ENCODE data around the gene MCFD2.

The MCFD2 gene

DNA sequence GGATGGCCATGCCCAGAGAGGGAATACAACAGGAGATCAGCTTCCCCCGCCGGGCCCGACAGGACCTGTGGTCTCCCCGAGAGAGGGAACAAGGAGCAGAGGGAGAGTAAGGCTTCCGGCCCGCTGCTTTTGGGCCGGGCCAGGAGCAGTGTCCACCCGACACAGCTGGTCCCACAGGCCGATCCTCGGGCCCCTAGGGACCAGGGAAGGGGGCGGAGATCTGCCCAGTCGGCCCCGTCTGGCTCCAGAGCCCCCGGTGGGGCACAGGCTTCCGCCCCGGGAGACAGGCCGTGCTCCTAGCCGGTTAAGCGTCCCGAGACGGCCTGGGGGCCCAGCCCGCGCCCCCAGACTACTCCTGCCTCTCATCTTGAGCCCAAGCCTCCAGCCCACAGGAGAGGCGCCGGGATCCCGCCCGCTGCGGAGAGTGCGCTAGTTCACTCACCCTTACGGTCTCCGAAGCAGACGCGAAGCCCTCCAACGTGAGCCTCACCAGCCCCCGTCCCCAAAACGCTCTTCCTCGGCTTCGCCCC lies at the start of gene MCFD2:
TSS of gene MCFD2 (minus strand) at position 526 of the 530 bp plus-strand sequence. CDS start 6,635 bp downstream, outside the sequence.
- in situ Hi-C loops (cut with MboI; ENCODE audit: low sequenced_read_pairs), result no loop called here

DNA sequence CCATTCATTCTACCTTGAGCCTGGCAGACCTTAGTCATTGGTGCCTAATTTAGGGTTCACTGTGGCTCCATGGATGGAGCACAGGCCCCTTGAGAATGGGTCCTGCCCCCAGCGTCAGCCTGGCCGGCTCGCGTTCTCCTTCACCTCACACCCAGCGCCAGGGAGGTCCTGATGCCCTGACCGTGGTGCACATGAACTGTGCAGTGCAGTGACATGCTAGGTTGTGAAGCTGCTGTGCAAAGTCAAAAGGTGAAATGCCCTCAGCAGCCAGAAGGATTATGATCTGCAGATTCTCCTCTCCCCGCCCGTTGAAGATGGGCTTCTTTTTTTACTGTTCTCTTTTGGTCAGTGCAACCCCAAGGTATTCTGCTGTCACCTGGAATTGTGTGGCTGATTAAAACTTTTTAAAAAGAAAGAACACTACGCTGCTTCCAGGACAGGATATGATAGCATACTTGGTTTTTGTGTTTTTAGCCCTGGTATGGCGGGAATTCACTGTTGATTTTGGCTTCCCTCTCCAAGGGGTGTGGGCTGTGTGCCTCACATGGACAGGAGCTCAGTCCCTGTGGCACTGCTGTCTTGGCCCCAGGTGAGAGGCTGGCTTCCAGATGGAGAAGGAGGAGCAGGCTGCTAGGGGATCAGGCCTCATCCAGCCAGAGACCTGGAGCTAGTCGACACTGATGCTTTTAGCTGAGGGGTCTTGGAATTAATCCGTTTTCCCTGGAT lies 49.4 kb upstream of the MCFD2 start:
- in situ Hi-C loops (cut with MboI; ENCODE audit: low sequenced_read_pairs), result no loop called here

DNA sequence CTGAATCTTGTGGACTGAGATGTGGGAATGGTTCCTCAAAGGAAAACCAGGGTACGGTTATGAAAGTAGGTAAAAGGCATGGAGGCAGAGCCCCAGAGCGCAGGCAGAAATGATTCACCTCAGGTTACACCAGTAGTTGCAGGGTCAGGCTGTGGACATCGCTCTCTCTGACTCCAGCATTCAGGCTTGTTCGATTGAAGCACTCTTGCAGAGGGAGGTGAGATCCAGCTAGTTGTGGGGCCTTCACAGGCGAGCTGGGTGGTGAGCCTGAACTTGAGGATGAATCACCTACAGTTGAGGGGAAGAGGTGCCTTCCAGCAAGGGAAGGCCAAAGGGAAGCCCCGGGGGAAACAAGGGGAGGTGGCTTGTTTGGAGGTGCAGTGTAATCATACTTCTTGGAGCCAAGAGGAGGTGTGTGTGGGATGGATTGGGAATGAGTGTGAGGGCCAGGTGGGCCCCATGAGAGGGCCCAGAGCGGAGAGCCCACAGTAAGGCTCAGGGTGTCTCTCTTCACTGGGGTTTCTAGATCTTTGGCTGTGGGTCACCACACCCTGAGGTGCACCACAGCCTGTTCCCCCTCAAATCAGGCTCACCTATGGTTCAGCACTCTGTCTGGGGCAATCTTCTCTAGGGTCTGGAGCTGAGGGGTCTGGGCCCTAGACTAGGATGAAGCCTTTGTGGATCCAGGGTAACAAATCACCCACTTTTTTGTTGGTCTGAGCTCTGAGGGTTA lies 48.5 kb upstream of the MCFD2 start:
- in situ Hi-C loops (cut with MboI; ENCODE audit: low sequenced_read_pairs), result no loop called here

DNA sequence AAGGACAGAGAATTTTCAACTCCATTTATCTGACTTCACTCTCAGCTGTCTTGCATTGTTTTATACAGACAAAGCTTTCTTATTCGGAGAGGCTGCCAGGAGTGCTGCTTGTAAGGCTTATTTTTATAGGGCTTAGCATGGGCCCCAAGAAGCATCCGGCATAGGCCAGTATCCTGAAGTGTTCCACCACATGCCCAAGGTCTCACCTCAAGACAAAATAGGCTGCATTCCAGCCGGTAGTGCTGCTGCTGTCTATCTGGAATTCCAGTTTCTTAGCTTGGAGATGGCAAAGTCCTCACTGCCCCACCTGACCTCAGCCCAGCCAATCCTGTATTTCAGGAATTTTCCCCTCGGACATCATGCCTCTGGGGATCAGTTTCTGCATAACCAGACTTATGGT lies 47.6 kb upstream of the MCFD2 start:
- in situ Hi-C loops (cut with MboI; ENCODE audit: low sequenced_read_pairs), result no loop called here

DNA sequence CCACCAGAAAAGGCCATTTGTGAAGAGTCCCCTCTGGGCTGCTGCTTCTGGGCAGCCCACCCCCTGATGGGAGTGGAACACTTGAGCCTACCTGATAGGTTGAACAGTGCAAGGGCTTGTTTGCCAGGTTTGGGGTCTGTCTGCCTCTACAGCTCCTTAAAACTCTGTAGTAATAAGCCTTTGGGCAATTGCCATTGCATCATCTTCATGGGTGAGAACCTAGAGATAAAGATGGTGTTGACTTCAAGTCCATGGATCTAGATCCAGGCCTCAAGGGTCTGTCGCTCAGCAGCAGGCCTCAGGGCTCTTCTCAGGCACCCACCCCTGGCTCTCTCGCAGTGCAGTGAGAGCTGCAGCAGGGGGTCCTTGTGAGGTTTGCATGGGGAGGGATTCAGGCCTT lies 47.1 kb upstream of the MCFD2 start:
- in situ Hi-C loops (cut with MboI; ENCODE audit: low sequenced_read_pairs), result no loop called here

DNA sequence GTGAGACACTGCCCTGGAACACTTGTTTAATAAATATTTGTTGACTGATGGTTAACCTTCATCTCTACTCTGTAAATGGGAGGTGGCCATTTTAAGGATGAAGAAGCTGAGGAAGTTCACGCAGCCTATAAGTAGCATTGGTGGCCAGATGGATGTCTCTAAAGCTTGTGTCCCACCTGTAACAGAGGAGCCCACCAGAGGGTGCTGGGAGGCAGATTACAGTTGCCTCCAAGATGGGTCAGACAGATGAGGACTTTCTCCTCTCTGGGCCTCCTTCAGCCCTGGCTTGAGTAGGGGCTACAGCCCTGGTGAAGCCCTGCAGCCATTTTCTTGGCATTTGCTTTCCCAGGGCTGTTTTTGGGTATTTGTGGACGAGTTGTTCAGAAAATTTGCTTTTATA lies 45.0 kb upstream of the MCFD2 start:
- in situ Hi-C loops (cut with MboI; ENCODE audit: low sequenced_read_pairs), result no loop called here

DNA sequence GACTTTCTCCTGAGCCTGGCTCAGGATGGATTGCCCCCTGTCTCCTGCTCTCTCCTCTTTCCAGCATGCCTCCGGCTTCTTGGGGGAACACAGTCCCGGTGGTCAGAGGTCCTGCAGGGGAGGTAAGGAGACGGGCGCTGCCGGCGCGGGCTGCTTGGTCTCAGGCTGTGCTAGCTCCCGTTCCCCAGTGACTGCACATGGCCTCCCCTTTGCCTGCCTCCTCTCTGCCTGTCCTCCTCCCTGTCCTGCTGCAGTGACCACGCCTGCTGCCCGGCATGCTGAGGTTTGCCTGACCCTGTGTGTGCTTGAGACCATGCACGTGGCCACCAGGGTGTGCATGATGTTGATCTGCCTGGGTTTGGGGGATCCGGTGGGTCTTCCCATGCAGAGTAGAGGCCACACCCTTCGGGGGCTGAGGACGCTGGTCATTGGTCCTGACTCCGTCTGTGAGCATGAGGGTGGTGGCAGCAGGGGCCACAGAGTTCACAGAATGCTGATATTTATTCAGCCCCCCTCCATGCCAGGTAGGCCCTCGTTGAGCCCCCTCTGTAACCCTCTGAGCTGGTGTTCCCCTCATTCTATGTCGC lies 42.9 kb upstream of the MCFD2 start:
- in situ Hi-C loops (cut with MboI; ENCODE audit: low sequenced_read_pairs), result no loop called here

DNA sequence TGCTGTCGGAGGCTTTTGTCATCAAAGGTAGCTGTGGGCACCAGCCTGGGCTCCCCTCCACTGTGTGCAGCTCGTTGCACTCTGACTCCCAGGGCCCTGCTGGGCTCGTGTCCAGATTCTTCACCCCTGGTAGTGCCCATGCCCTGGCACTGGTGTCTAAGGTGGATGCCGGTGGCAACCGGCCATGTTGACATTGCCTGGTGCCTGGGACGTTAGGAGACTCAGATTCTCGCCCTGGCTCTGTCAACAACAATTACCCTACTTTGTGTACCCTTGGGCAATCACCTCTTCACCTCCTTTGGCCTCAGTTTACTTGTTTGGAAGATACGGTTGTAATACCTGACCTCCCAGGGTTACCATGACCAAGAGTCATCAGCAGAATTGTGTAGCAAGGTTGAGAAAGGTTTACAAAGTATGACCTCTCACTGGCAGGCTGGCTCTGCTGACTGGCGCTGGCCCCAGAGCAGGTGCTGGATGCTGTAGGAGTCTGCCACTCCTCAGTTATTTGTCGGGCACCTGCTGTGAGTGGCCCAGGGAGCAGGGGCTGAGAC lies 41.5 kb upstream of the MCFD2 start:
- in situ Hi-C loops (cut with MboI; ENCODE audit: low sequenced_read_pairs), result no loop called here

DNA sequence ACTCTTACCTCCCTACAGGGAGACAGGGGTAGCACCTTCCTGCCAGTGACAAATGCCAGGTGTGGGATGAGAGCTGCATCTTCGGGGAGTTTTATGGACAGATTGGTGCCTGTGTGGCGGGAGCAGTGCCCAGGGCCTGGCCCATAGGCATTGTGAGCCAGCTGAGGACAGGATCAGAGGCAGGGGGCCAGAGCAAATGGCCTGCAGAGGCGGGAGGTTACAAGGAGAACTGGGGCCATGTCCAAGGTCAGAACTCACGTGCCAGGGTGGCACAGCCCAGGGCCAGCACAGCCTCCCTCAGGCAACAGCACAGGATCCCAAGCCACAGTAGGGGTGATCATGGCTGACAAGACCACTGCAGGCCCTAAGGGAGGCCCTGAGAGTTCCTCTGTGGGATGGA lies 40.2 kb upstream of the MCFD2 start:
- in situ Hi-C loops (cut with MboI; ENCODE audit: low sequenced_read_pairs), result no loop called here

DNA sequence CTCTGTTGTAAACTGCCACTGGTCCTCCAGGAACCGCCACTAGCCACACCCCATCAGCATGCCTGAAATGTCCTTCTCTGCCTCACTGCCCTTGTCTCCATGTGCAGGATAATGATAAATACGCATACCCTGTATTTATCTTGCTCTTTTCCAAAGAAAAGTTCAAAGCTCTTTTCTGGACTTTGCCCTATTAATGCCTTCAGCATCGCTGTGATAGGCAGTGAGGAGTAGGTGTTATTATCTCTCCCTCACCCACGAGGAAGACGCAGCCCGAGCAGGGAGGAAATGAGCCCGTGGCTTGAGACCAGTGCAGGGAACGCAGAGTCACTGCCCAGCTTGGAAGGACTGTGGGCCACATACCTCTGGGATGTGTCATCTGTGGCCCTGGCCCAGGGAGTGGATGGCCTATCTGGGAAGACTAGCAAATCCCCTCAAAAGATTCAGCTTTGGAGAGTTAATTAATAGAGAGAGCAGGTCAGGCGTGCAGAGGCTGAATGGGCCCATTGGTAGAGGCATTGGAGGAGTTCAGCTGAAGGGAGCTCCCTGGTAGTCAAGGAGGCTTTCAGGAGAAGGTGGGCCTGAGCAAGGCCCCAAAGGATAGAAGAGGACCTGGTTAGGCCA lies 39.5 kb upstream of the MCFD2 start:
- in situ Hi-C loops (cut with MboI; ENCODE audit: low sequenced_read_pairs), result no loop called here

DNA sequence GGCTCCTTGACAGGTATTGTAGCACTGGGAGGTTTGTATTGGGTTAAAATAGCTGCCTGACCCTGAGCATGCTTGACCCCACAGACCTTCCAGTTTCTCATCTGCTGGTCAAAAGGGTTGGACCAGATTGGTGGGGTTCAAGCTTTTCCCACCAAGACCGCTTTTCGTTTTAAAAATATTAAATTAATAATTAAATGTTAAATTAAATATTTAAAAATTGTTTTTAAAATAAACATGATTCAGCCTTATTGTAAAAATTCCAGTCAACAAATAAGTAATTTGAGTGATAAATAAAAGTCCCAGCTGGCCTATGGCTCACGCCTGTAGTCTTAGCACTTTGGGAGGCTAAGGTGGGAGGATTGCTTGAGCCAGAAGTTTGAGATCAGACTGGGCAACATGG lies 36.6 kb upstream of the MCFD2 start:
- in situ Hi-C loops (cut with MboI; ENCODE audit: low sequenced_read_pairs), result no loop called here

DNA sequence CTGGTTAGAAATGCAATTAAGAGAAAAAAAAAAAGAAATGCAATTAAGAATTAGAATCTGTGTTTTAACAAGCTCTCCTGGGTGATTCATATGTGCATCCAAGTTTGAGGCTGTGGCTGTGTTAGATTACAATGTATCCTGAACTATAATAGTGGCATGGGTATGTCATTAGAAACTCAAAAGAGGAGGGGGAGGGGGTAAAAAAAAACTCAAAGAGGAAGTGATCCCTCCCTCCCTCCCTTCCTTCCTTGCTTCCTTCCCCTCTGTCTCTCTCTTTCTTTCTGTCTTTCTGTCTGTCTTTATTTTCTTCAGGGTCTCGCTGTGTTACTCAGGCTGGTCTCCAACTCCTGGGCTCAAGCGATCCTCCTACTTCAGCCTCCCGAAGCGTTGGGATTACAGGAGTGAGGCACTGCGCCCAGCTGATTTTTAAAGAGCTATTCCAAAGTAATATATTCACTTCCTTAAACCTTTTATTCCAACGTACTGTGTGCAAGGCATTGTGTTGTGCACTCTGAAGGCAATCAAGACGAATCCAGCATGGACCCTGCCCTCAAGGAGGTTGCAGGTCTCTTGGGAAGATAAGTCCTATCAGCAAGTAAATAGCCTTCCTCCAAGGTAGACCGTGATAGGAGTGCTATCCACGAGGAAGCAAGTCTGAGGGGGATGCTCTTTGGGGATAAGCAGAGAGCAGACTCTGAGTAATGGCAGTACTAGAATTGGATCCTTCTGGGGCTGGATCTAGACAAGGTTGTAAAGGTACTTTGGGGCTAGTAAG lies 35.9 kb upstream of the MCFD2 start:
- in situ Hi-C loops (cut with MboI; ENCODE audit: low sequenced_read_pairs), result no loop called here

DNA sequence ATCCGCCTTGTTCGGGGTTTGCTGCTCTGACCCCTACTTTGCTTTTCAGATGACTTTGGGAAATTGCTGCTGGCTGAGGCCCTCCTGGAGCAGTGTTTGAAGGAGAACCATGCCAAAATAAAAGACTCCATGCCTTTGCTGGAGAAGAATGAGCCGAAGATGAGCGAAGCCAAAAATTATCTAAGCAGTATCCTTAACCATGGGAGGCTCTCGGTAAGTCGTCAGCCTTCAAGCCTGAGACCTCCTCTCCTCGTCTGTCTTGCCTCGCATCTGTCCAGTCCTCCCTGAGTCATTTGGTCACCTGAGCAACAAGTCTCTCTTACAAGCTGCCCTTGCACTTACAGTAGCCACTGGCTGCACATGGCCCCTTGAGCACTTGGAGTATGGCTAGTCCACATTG lies 34.7 kb upstream of the MCFD2 start:
- in situ Hi-C loops (cut with MboI; ENCODE audit: low sequenced_read_pairs), result no loop called here

DNA sequence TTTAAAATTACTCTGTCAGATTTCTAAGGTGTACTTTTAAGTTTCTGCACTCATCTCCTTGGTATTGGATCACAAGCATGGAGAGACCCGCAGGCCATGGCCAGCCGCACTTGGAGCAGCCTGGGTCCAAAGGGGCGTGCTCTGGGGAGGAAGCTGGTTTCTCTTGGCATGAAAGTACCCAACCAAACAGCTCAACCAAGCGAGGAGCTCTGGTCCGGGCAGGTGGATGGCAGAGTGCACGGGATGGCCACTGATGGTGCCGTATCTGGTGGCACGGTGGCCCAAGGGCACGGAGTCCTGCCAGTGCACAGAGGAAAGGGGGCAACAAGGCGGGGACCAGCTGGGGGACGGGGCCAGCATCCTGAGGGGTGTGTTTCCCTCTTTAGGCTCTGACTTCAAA lies 32.2 kb upstream of the MCFD2 start:
- in situ Hi-C loops (cut with MboI; ENCODE audit: low sequenced_read_pairs), result no loop called here

DNA sequence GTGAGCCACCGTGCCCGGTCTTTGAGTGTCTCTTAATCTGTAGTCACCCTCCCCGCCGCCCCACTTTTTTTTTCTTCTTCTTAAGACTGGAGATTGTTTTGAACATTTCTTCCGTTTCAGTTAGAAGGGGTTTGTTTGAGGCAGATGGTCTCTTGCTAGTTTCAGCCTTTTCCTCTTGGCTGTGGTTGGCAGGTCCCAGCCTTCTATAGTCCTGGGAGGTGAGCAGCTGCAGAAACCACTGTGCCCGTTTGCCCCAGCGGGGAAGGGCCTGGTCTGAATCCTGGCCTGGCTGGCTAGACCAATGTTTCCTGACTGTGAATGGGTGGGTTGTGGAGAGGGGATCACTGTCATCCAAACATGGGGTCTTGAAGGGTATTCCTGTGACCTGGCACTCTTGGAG lies 30.1 kb upstream of the MCFD2 start:
- in situ Hi-C loops (cut with MboI; ENCODE audit: low sequenced_read_pairs), result no loop called here

DNA sequence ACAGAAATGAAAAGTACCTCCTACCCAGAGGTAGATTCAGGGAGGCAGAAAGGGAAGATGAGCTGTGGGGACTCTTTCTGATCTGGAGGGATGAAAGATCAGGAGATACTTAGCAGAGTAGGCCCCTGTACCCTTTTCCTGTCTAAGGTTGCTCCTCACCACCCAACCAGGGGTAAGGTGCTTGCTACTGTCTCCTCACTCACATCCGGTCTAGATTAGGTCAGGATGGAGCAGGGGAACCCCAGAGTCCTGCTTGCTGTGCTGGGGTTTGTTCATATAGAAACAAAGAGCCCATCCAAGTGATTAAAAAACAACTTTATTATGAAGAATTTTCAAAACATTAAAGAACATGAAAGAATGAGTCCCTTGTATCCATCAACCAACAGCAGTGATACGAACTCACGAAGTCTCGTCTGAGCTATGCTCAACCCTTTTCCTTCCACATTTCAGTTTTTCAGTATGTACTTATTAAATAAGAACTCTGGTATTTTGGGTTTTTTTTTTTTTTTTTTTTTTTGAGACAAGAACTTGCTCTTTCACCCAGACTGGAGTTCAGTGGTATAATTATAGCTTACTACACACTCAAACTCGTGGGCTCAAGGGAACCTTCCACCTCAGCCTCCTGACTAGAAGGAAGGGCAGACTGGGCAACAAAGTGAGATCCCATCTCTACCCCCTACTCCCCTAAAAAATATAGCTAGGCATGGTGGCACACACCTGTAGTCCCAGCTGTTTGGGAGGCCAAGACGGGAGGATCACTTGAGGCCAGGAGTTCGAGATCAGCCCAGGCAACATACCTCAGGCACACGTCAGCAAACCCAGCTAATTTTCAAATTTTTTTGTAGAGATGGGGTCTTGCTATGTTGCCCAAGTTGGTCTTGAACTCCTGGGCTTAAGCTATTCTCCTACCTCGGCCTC lies 28.5 kb upstream of the MCFD2 start:
- in situ Hi-C loops (cut with MboI; ENCODE audit: low sequenced_read_pairs), result no loop called here

DNA sequence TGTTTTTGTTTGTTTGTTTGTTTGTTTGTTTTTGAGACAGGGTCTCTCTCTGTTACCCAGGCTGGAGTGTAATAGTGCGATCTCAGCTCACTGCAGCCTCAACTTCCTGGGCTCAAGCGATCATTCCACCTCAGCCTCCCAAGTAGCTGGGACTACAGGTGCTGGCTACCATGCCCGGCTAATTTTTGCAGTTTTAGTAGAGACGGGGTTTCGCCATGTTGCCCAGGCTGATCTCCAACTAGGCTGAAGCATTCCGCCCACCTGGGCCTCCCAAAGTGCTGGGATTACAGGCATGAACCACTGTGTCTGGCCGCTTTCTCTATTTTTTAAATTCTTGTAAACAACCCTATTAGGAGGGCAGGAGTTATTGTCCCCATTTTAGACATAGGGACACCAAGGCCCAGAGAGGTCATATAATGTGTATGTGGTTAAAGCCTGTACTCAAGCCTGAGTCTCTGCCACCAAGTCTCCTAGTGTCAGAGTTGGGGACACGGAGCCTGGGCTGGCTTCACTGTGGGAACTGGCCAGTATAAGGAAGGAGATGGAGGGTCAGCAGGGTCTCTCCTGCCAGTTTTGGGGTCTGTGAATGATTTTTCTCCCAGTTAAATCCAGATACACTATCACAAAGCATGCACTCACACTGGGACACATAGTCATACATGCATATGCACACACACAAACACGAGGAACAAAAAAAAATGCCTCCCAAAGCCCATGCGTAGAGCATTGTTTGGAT lies 27.5 kb upstream of the MCFD2 start:
- in situ Hi-C loops (cut with MboI; ENCODE audit: low sequenced_read_pairs), result no loop called here

DNA sequence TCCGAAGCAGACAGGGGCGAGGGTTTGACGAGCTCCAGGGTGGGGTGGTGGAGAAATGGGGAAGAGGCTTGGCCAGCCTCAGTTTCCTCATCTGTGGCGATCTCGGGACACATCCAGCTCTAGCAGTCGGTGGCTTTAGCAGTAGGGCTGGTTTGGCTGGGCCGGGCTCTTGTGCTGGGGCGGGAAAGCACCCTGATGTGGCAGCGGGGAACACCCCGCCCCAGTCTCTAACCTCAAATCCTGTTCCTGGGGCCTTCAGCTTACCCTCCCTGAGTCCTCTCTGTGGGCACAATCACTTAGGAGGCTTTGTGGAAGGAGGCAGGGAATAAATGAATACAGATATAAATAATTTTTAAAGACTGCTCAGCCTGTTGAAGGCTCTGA lies 26.5 kb upstream of the MCFD2 start:
- in situ Hi-C loops (cut with MboI; ENCODE audit: low sequenced_read_pairs), result no loop called here
